ENCODE results near the gene ZDHHC7. TPM values are rescaled to one million over a fixed set of nuclear protein-coding genes. Genes with fewer than 3 reads are reported as not detected.

The ZDHHC7 gene
- total RNA-seq, 2 experiments from 2014 or later: 22.5 to 24.3 TPM

DNA sequence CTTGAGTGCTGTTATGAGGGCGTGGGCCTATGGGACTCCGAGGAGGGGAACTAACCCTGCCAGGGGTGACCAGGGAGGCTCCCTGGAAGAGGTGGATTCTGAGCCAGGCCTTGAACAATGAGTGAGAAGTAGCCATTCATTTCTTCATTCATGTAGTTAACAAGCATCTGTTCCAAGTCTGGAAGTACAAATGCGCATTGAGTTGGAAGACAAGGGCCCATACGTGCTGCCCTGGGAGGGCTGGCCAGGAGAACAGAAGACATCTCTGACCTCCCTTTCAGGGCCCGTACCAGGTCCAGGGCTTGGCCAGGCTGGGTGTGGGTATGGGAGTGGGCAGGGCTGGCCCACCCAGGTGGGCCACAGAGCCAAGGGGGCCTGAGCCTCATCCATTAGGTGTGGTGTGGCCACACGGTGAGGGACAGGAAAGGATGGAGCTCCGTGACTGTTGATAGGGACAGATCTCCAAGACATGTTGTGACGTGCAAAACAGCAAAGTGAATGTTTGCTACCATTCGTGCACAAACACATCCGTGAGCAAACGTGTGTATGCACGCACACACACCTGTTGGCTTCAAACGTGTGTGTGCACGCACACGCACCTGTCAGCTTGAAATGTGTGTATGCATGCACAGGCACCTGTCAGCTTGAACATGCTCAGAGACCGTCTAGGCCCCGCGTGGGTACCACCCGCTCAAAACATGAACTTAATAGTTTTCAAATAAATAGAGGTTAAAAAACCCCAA is 46.8 kb downstream of the ZDHHC7 start:
- Histone ChIP-seq H2AFZ (ENCODE audit: low read length) (no peak overlapping the region), H3K4me1 (ENCODE audit: insufficient read depth, low read length, poor library complexity, severe bottlenecking) (no peaks in the 10 kb centered on the region), H3K27ac (ENCODE audit: low read depth, low read length, poor library complexity, severe bottlenecking) (no peak overlapping the region), H3K4me3 (ENCODE audit: low read depth, low read length, poor library complexity, severe bottlenecking) (no peak overlapping the region), H3K36me3 (ENCODE audit: insufficient read depth, low read length) (no peaks in the 10 kb centered on the region), H3K9me2 (ENCODE audit: insufficient read depth, low read length) (no peaks in the 10 kb centered on the region), H3K9me3 (ENCODE audit: low read length) (no peaks in the 10 kb centered on the region), H3K79me2 (ENCODE audit: insufficient read depth, low read depth, low read length) (no peaks in the 10 kb centered on the region), H3K4me2 (ENCODE audit: low read length) (no peak overlapping the region), H4K20me1 (ENCODE audit: insufficient read depth, low read length) (no peaks in the 10 kb centered on the region)
- TF ChIP-seq, protein P1, sequence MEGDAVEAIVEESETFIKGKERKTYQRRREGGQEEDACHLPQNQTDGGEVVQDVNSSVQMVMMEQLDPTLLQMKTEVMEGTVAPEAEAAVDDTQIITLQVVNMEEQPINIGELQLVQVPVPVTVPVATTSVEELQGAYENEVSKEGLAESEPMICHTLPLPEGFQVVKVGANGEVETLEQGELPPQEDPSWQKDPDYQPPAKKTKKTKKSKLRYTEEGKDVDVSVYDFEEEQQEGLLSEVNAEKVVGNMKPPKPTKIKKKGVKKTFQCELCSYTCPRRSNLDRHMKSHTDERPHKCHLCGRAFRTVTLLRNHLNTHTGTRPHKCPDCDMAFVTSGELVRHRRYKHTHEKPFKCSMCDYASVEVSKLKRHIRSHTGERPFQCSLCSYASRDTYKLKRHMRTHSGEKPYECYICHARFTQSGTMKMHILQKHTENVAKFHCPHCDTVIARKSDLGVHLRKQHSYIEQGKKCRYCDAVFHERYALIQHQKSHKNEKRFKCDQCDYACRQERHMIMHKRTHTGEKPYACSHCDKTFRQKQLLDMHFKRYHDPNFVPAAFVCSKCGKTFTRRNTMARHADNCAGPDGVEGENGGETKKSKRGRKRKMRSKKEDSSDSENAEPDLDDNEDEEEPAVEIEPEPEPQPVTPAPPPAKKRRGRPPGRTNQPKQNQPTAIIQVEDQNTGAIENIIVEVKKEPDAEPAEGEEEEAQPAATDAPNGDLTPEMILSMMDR (conservative IDR thresholded peaks at IDR 0.05; ENCODE audit: low read length): no peak
- no peak for TF ChIP-seq EZH2phosphoT487 (IDR thresholded peaks at IDR 0.05; ENCODE audit: borderline replicate concordance, low read depth, low read length)
- DNase-seq (ENCODE audit: low spot score): no peak
- ChIA-PET POLR2A (no interaction called here), CTCF (ENCODE audit: unreplicated experiment) (no interaction called here)
- intact Hi-C loops (cut with micrococcal nuclease; ENCODE audit: unreplicated experiment): no loop called here
- no TSS peak for BruUV-seq (replicated peaks)

DNA sequence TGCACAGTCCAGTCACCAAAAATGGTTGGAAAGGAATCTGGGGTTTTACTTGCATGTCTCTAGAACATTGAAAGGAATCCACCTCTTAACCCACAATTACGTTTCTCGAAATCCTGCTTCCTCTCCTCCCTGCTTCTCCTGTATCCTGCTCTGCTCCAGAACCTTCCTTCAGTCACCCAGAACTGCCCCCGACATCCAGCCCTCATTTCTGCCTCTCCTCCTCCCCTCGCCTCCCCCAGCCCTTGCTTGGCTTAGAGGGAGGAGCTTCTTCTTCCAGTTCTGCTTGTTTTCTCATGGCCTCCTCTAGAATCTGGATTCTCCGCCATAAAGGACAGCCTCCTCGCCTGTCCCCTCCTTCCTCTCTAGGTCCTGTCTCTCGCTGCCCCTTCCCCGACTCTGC is 48.3 kb downstream of the ZDHHC7 start:
- H3K36me3 ChIP-seq (ENCODE audit: insufficient read depth, low read length): no peaks in the 10 kb centered on the region
- POLR2A ChIA-PET: interaction anchor here (0.5 kb wide), 1 partner anchor 422 kb away, joined by 3 read pairs; no protein-coding TSS in a partner anchor
- TF ChIP-seq, protein P1 (conservative IDR thresholded peaks at IDR 0.05; ENCODE audit: low read length): no peak
- TF ChIP-seq EZH2phosphoT487 (IDR thresholded peaks at IDR 0.05; ENCODE audit: borderline replicate concordance, low read depth, low read length): no peak
- no peaks in the 10 kb centered on the region for H3K9me3 ChIP-seq (ENCODE audit: low read length)
- H3K27ac ChIP-seq (ENCODE audit: low read depth, low read length, poor library complexity, severe bottlenecking): no peak overlapping the region
- no peak overlapping the region for H3K4me2 ChIP-seq (ENCODE audit: low read length)
- no peaks in the 10 kb centered on the region for H3K79me2 ChIP-seq (ENCODE audit: insufficient read depth, low read depth, low read length)
- H2AFZ ChIP-seq (ENCODE audit: low read length): no peak overlapping the region
- CTCF ChIA-PET (ENCODE audit: unreplicated experiment): interaction anchor here (0.5 kb wide), 1 partner anchor 36 kb away, joined by 3 read pairs; no protein-coding TSS in a partner anchor
- intact Hi-C loops (cut with micrococcal nuclease; ENCODE audit: unreplicated experiment): no loop called here
- no peaks in the 10 kb centered on the region for H3K9me2 ChIP-seq (ENCODE audit: insufficient read depth, low read length)
- no peak for DNase-seq (ENCODE audit: low spot score)
- no peak overlapping the region for H3K4me3 ChIP-seq (ENCODE audit: low read depth, low read length, poor library complexity, severe bottlenecking)
- BruUV-seq (replicated peaks): no TSS peak
- H3K4me1 ChIP-seq (ENCODE audit: insufficient read depth, low read length, poor library complexity, severe bottlenecking): no peaks in the 10 kb centered on the region
- no peaks in the 10 kb centered on the region for H4K20me1 ChIP-seq (ENCODE audit: insufficient read depth, low read length)

- TF ChIP-seq, protein P1 (conservative IDR thresholded peaks at IDR 0.05; ENCODE audit: low read length): no peak
- no peak for TF ChIP-seq EZH2phosphoT487 (IDR thresholded peaks at IDR 0.05; ENCODE audit: borderline replicate concordance, low read depth, low read length)
- POLR2A ChIA-PET: no interaction called here
- BruUV-seq (replicated peaks): no TSS peak
These were observed 50.4 kb downstream of the ZDHHC7 start for GRCh38 chr16:84960942-84961341.

More at GRCh38 chr16:84960942-84961341, 50.4 kb downstream of the ZDHHC7 start:
- no peak overlapping the region for H3K4me3 ChIP-seq (ENCODE audit: low read depth, low read length, poor library complexity, severe bottlenecking)
- no peaks in the 10 kb centered on the region for H4K20me1 ChIP-seq (ENCODE audit: insufficient read depth, low read length)
- no peaks in the 10 kb centered on the region for H3K36me3 ChIP-seq (ENCODE audit: insufficient read depth, low read length)
- intact Hi-C loops (cut with micrococcal nuclease; ENCODE audit: unreplicated experiment): no loop called here
- H3K27ac ChIP-seq (ENCODE audit: low read depth, low read length, poor library complexity, severe bottlenecking): no peak overlapping the region
- H3K9me2 ChIP-seq (ENCODE audit: insufficient read depth, low read length): no peaks in the 10 kb centered on the region
- no peak for DNase-seq (ENCODE audit: low spot score)
- H3K9me3 ChIP-seq (ENCODE audit: low read length): no peaks in the 10 kb centered on the region
- no peaks in the 10 kb centered on the region for H3K4me1 ChIP-seq (ENCODE audit: insufficient read depth, low read length, poor library complexity, severe bottlenecking)
- H2AFZ ChIP-seq (ENCODE audit: low read length): no peak overlapping the region
- H3K79me2 ChIP-seq (ENCODE audit: insufficient read depth, low read depth, low read length): no peaks in the 10 kb centered on the region
- CTCF ChIA-PET (ENCODE audit: unreplicated experiment): no interaction called here
- H3K4me2 ChIP-seq (ENCODE audit: low read length): no peak overlapping the region
